Measurements from ENCODE around the gene TRIM52. TPM values are rescaled to one million over a fixed set of nuclear protein-coding genes. Genes with fewer than 3 reads are reported as not detected.

TRIM52 gene
- total and polyA plus RNA-seq, 9 of the 15 experiments (the other 6 are each of a cell fraction or from before 2014, with no cell fraction given) = 3.3 to 21.9 (median 13.5) TPM

- TF ChIP-seq ZNF518B (CRISPR knock-in tag; IDR thresholded peaks at IDR 0.05) = no peak
- no peak for TF ChIP-seq FUS (optimal IDR thresholded peaks at IDR 0.05; ENCODE audit: low read depth, low read length)
- TF ChIP-seq PCBP1 (IDR thresholded peaks at IDR 0.05; ENCODE audit: low read depth, low read length, poor library complexity, severe bottlenecking) = no peak
- TF ChIP-seq MECOM (CRISPR knock-in tag; IDR thresholded peaks at IDR 0.05) = no peak
- no peak for TF ChIP-seq DPF2 (IDR thresholded peaks at IDR 0.05)
- TF ChIP-seq ZNF384 (IDR thresholded peaks at IDR 0.05; ENCODE audit: low read depth, low read length) = no peak
- TF ChIP-seq ARID2 (IDR thresholded peaks at IDR 0.05) = no peak
- TF ChIP-seq ZNF165 (CRISPR knock-in tag; IDR thresholded peaks at IDR 0.05; ENCODE audit: borderline replicate concordance) = no peak
- no peak for TF ChIP-seq MBD2 (IDR thresholded peaks at IDR 0.05; ENCODE audit: borderline replicate concordance, low read depth)
- no peak for TF ChIP-seq BACH1 (tag; IDR thresholded peaks at IDR 0.05)
- no peak for TF ChIP-seq CBFB (CRISPR knock-in tag; IDR thresholded peaks at IDR 0.05)
- TF ChIP-seq PURB (CRISPR knock-in tag; IDR thresholded peaks at IDR 0.05; ENCODE audit: low read depth) = no peak
- no peak for TF ChIP-seq ZNF174 (CRISPR knock-in tag; IDR thresholded peaks at IDR 0.05)
- no peak for TF ChIP-seq ZNF239 (CRISPR knock-in tag; IDR thresholded peaks at IDR 0.05)
- no peak for TF ChIP-seq EGR1 (conservative IDR thresholded peaks at IDR 0.05)
- no peak for TF ChIP-seq PHF21A (IDR thresholded peaks at IDR 0.05; ENCODE audit: borderline replicate concordance, low read depth)
- peak in 1 of 2 experiments; percentile 44; a peak in 1 of 4 replicates for TF ChIP-seq FOXA3 (CRISPR knock-in tag; conservative IDR thresholded peaks at IDR 0.05 in 1 of 2, IDR thresholded peaks at IDR 0.05 in 1 of 2)
- no peak for TF ChIP-seq TEAD2 (tag; IDR thresholded peaks at IDR 0.05)
- no peak for TF ChIP-seq ZNF766 (CRISPR knock-in tag; conservative IDR thresholded peaks at IDR 0.05)
- TF ChIP-seq ZNF184 (CRISPR knock-in tag; IDR thresholded peaks at IDR 0.05) = no peak
- TF ChIP-seq REST (IDR thresholded peaks at IDR 0.05; ENCODE audit: borderline replicate concordance) = no peak
- TF ChIP-seq REST (CRISPR knock-in tag; IDR thresholded peaks at IDR 0.05; ENCODE audit: low read depth) = no peak
Observed at GRCh38 chr5:181217803-181218062, 43.2 kb downstream of the TRIM52 start (continued).
